SK-N-SH treated with all-trans-retinoic acid at 6 μM for 48 hours (cell line): ENCODE data around the gene NCLN.
A peak's percentile ranks its signal among the peaks of the same experiment; 100 is the strongest.
"Not testable (repeated sequence)": the region's sequence is repeated elsewhere in the genome, so short reads cannot be mapped to it uniquely, and the experiment has no call there.

Source experiments
- ATAC-seq: fragments of 200-7000 bp; cut with Tn5 transposase; 3 replicates; pipeline ENCODE4 v1.9.1; 2020; ENCODE audit warnings: mild to moderate bottlenecking, moderate library complexity
- ARNTL ChIP-seq: fragments of 450-650 bp; formaldehyde crosslinking; IDR thresholded peaks from 2 replicates; pipeline ENCODE4 v1.5.0; 2020; ENCODE audit warnings: low read depth, mild to moderate bottlenecking, moderate library complexity, borderline replicate concordance
- BACH2 ChIP-seq: fragments of 250-450 bp; sonication (Bioruptor Pico); IDR thresholded peaks from 2 replicates; pipeline ENCODE4 v1.9.0; 2021; ENCODE audit warnings: mild to moderate bottlenecking, borderline replicate concordance
- CREB5 ChIP-seq: fragments of 250-450 bp; sonication (Bioruptor Pico); IDR thresholded peaks from 2 replicates; pipeline ENCODE4 v1.5.1; 2020; ENCODE audit warnings: low read depth, mild to moderate bottlenecking, moderate library complexity
- CSDC2 ChIP-seq: fragments of 250-450 bp; sonication (Bioruptor Pico); IDR thresholded peaks from 2 replicates; pipeline ENCODE4 v1.5.0; 2020; ENCODE audit warnings: mild to moderate bottlenecking, moderate library complexity
- ESRRG ChIP-seq: fragments of 250-450 bp; sonication (Bioruptor Pico); IDR thresholded peaks from 2 replicates; pipeline ENCODE4 v1.6.1; 2021; ENCODE audit warnings: mild to moderate bottlenecking
- PPARA ChIP-seq: fragments of 250-450 bp; sonication (Bioruptor Pico); IDR thresholded peaks from 2 replicates; pipeline ENCODE4 v1.5.0; 2020; ENCODE audit warnings: mild to moderate bottlenecking, borderline replicate concordance
- SNAI2 ChIP-seq: fragments of 250-450 bp; sonication (Bioruptor Pico); IDR thresholded peaks from 2 replicates; pipeline ENCODE4 v1.5.0; 2020; ENCODE audit warnings: mild to moderate bottlenecking, moderate library complexity
- TCF4 ChIP-seq: fragments of 250-450 bp; sonication (Bioruptor Pico); IDR thresholded peaks from 2 replicates; pipeline ENCODE4 v1.8.0; 2021; ENCODE audit warnings: mild to moderate bottlenecking, moderate library complexity, borderline replicate concordance
- ZC3H10 ChIP-seq: fragments of 250-450 bp; sonication (Bioruptor Pico); IDR thresholded peaks from 2 replicates; pipeline ENCODE4 v1.5.1; 2021; ENCODE audit warnings: mild to moderate bottlenecking, moderate library complexity
- ZFP3 ChIP-seq: fragments of 250-450 bp; sonication (Bioruptor Pico); IDR thresholded peaks from 2 replicates; pipeline ENCODE4 v1.5.0; 2020; ENCODE audit warnings: mild to moderate bottlenecking, moderate library complexity
- ZFP30 ChIP-seq: fragments of 450-650 bp; formaldehyde crosslinking; IDR thresholded peaks from 2 replicates; pipeline ENCODE4 v1.5.0; 2022; ENCODE audit warnings: mild to moderate bottlenecking, moderate library complexity
- ZNF565 ChIP-seq: fragments of 450-650 bp; formaldehyde crosslinking; conservative IDR thresholded peaks from 2 replicates; pipeline ENCODE4 v1.5.0; 2020; ENCODE audit warnings: low read depth, mild to moderate bottlenecking, moderate library complexity
- ZNF8 ChIP-seq: fragments of 450-650 bp; formaldehyde crosslinking; IDR thresholded peaks from 2 replicates; pipeline ENCODE4 v1.5.0; 2020; ENCODE audit warnings: mild to moderate bottlenecking, moderate library complexity
- TF ChIP-seq, protein P1 (sequence below): fragments of 250-450 bp; sonication (Bioruptor Pico); IDR thresholded peaks from 2 replicates; pipeline ENCODE4 v1.8.0; 2020; ENCODE audit warnings: mild to moderate bottlenecking, moderate library complexity, borderline replicate concordance
- TF ChIP-seq, protein P2 (sequence below): fragments of 250-450 bp; sonication (Bioruptor Pico); IDR thresholded peaks from 2 replicates; pipeline ENCODE4 v1.8.0; 2021; ENCODE audit warnings: low read depth, mild to moderate bottlenecking, moderate library complexity, borderline replicate concordance

The NCLN gene

DNA sequence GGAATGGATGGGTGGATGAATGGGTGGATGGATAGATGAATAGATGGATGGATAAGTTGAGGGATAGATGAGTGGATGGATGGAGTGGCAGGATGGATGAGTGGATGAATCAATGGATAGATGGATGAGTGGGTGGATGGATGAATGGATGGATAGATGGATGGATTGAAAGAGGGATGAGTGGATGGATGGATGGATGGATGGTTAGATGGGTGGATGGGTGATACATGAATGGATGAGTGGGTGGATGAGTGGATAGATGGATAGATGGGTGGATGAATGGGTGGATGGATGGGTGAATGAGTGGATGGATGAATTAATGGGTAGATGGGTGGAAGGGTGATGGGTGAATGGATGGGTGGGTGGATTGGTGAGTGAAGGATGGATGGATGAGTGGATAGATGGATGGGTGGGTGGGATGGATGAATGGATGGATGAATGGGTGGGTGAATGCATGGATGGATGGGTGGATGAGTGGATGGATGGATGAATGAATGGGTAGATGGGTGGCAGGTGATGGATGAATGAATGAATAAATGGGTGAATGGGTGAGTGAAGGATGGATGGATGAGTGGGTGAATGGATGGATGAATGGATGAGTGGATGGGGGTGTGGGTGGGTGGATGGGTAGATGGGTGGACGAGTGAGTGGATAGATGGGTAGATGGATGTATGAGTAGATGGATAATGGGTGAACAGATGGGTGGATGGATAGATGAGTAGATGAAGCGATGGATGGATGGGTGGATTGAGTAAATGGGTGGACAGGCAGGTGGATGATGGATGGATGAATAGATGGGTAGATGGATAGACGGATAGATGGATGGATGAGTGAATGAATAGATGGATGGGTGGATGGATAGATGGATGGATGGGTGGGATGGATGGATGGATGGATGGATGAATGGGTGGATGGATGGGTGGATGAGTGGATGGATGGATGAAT is 32.2 kb upstream of the NCLN start (continued):
- TF ChIP-seq TCF4 = no peak
- no peak for TF ChIP-seq SNAI2 (CRISPR knock-in tag)
- TF ChIP-seq, protein P1, sequence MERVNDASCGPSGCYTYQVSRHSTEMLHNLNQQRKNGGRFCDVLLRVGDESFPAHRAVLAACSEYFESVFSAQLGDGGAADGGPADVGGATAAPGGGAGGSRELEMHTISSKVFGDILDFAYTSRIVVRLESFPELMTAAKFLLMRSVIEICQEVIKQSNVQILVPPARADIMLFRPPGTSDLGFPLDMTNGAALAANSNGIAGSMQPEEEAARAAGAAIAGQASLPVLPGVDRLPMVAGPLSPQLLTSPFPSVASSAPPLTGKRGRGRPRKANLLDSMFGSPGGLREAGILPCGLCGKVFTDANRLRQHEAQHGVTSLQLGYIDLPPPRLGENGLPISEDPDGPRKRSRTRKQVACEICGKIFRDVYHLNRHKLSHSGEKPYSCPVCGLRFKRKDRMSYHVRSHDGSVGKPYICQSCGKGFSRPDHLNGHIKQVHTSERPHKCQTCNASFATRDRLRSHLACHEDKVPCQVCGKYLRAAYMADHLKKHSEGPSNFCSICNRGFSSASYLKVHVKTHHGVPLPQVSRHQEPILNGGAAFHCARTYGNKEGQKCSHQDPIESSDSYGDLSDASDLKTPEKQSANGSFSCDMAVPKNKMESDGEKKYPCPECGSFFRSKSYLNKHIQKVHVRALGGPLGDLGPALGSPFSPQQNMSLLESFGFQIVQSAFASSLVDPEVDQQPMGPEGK = no peak
- TF ChIP-seq, all 23 proteins: peak for 0

DNA sequence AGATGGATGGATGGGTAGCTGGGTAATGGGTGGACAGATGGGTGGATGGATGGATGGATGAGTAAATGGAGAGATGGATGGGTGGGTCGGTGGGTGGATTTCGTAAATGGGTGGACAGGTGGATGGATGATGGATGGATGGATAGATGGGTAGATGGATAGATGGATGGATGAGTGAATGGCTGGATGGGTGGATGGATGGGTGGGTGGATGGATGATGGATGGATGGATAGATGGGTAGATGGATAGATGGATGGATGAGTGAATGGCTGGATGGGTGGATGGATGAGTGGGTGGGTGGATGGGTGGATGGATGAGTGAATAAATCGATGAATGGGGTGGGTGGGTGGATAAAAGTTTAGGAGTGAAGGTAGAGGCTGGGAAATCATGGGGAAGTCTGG is 31.3 kb upstream of the NCLN start:
- ATAC-seq = not testable (repeated sequence)

DNA sequence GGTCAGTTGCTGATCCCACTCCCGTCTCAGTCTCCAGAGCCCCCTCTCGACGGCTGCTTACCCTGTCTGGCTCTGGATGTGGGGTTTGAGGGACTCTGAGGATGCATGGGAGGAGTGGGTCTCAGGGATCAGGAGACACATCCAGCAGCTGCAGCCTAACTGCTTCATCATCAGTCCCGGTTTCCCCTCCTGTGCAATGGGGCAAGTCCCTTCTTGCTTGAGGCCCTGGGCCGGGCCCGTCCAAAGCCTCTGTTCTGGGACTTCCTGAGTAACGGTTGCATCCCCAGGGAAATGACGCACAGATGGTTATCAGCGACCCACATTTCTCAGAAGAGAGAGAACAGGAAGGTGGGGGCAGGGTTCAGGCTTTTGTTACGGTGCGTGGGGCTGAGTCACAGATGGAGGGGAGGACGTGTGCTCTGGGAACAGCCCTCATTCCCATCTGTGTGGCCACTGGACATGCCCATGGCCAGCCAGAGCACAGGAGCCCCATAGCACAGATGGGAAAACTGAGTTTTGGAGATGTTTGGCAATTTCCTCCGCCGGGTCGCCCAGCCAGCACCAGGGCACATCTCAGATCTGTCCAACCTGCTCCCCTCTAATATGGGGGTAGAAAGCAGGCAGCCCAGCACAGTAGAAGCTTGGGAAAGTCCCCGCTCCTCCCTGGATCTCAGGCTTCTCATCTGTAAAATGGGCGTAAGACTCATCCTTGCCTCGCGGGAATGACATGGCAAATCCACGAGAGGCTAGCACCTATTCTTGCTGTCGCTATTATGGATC is 30.6 kb upstream of the NCLN start:
- peak; percentile 98 for ATAC-seq
- 0 out of 2 replicates have a peak, but pooled peaks have one; percentile 15 for TF ChIP-seq ZFP3 (CRISPR knock-in tag)
- TF ChIP-seq ARNTL (CRISPR knock-in tag) = no peak
- TF ChIP-seq, protein P1 = 0 out of 2 replicates have a peak, but pooled peaks have one; percentile 15
- TF ChIP-seq TCF4 = no peak
- TF ChIP-seq PPARA (CRISPR knock-in tag) = no peak
- no peak for TF ChIP-seq ZNF8 (CRISPR knock-in tag)
- TF ChIP-seq CREB5 (CRISPR knock-in tag) = no peak
- TF ChIP-seq BACH2 = no peak
- TF ChIP-seq ZFP30 (CRISPR knock-in tag) = no peak
- TF ChIP-seq ESRRG (CRISPR knock-in tag) = no peak
- no peak for TF ChIP-seq CSDC2 (CRISPR knock-in tag)
- TF ChIP-seq ZNF565 (CRISPR knock-in tag) = no peak
- TF ChIP-seq, protein P2, sequence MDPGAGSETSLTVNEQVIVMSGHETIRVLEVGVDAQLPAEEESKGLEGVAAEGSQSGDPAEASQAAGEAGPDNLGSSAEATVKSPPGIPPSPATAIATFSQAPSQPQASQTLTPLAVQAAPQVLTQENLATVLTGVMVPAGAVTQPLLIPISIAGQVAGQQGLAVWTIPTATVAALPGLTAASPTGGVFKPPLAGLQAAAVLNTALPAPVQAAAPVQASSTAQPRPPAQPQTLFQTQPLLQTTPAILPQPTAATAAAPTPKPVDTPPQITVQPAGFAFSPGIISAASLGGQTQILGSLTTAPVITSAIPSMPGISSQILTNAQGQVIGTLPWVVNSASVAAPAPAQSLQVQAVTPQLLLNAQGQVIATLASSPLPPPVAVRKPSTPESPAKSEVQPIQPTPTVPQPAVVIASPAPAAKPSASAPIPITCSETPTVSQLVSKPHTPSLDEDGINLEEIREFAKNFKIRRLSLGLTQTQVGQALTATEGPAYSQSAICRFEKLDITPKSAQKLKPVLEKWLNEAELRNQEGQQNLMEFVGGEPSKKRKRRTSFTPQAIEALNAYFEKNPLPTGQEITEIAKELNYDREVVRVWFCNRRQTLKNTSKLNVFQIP (CRISPR knock-in tag) = peak; percentile 36; the same call in 1 of the 2 replicates
- no peak for TF ChIP-seq SNAI2 (CRISPR knock-in tag)

DNA sequence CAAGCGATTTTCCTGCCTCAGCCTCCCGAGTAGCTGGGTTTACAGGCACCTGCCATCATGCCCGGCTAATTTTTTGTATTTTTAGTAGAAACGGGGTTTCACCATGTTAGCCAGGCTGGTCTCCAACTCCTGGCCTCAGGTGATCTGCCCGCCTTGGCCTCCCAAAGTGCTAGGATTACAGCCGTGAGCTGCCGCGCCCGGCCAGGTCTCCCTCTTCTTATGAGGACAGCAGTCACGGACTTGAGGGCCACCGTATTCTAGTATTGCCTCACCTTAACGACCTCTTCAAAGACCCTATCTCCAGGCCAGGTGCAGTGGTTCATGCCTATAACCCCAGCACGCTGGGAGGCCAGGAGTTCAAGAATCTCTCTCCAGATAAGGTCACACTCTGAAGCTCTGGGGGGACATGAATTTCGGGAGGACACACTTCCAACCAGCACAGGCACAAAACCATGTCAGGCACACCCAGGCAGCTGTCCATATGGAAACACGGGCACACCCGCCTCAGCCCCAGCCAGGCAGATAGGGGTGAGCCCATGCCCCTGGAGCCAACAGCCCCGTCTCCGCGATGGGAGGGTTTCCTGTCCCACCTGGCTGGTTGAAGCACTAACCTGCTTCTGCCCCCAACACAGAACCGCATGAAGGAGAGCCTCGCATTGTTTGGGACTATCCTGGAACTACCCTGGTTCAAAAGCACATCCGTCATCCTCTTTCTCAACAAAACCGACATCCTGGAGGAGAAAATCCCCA is 28.5 kb upstream of the NCLN start:
- ATAC-seq = no peak
- TF ChIP-seq ZC3H10 (CRISPR knock-in tag) = no peak
- no peak for TF ChIP-seq ZFP30 (CRISPR knock-in tag)
- no peak for TF ChIP-seq SNAI2 (CRISPR knock-in tag)
- TF ChIP-seq BACH2 = no peak
- TF ChIP-seq, protein P2 (CRISPR knock-in tag) = no peak
